T-cell (primary cell): ENCODE results near the gene PLEKHG1. TPM values are rescaled to one million over a fixed set of nuclear protein-coding genes. Genes with fewer than 3 reads are reported as not detected.

Source experiments
- ATAC-seq, 4 experiments: fragments of 200-7000 bp in 3 of 4; fragments of 150-1000 bp in 1 of 4; cut with Tn5 transposase; replicated peaks in 1 of 4; 1 replicate in 3 of 4; 2 replicates in 1 of 4; pipeline ENCODE4 v1.10.0; 2021; ENCODE audit warnings: moderate library complexity in 3 of 4, mild to moderate bottlenecking in 2 of 4, moderate number of reproducible peaks in 1 of 4
- CTCF ChIA-PET, 2 donors: fragments of 300-600 bp; sonication (Branson Sonifier 250); formaldehyde crosslinking; loops; one replicate each; lab custom pipeline; 2022; ENCODE audit warnings: antibody characterized with exemption in 2 of 2; lab: Charles Lee
- POLR2A ChIA-PET, 2 donors: fragments of 300-600 bp; sonication (Branson Sonifier 250); formaldehyde crosslinking; loops; one replicate each; lab custom pipeline; 2022; ENCODE audit warnings: antibody characterized with exemption in 2 of 2; lab: Charles Lee
- DNase-seq, 35 experiments: peaks; one replicate each; pipeline versions ENCODE4 v3.0.0 to v3.0.0-alpha.2; 2013 to 2023
- H3K27ac ChIP-seq: one replicate; pipeline ENCODE4 v1.5.1; 2013; ENCODE audit warnings: low read length
- H3K27me3 ChIP-seq, 2 experiments: replicated peaks in 1 of 2; 1 replicate in 1 of 2; 2 replicates in 1 of 2; pipeline versions ENCODE4 v1.6.1 to v1.7.0; 2013; ENCODE audit warnings: low read length in 1 of 2, mixed read lengths in 1 of 2; ENCODE audit not compliant: control insufficient read depth in 2 of 2, insufficient read depth in 2 of 2; ENCODE audit errors: extremely low read depth in 1 of 2
- H3K36me3 ChIP-seq, 2 donors: 1 replicate in 1 of 2; 2 replicates in 1 of 2; pipeline versions ENCODE4 v1.6.1 to v1.7.0; 2013; ENCODE audit warnings: low read length in 1 of 2; ENCODE audit not compliant: control insufficient read depth in 2 of 2, insufficient read depth in 1 of 2; ENCODE audit errors: extremely low read depth in 1 of 2
- H3K4me1 ChIP-seq, 2 experiments: 1 replicate in 1 of 2; 2 replicates in 1 of 2; pipeline versions ENCODE4 v1.6.1 to v1.7.0; 2013; ENCODE audit warnings: low read length in 2 of 2, mixed read lengths in 1 of 2; ENCODE audit not compliant: insufficient read depth in 2 of 2, control insufficient read depth in 1 of 2; ENCODE audit errors: extremely low read depth in 1 of 2
- H3K4me3 ChIP-seq, 2 donors: 1 replicate in 1 of 2; 2 replicates in 1 of 2; pipeline versions ENCODE4 v1.5.1 to v1.7.0; 2013; ENCODE audit warnings: mild to moderate bottlenecking in 2 of 2, low read length in 1 of 2, moderate library complexity in 1 of 2; ENCODE audit not compliant: control insufficient read depth in 1 of 2; ENCODE audit errors: extremely low read depth in 1 of 2
- H3K9me3 ChIP-seq: 2 replicates; pipeline ENCODE4 v1.7.0; 2013
- H3K27ac Mint-ChIP-seq, 2 donors: one replicate each; pipeline ENCODE4 v1.8.0; 2020 to 2021; ENCODE audit warnings: mild to moderate bottlenecking in 2 of 2, mixed read lengths in 2 of 2
- H3K27me3 Mint-ChIP-seq, 2 donors: one replicate each; pipeline ENCODE4 v1.8.0; 2021 to 2022; ENCODE audit warnings: mixed read lengths in 2 of 2
- H3K36me3 Mint-ChIP-seq: one replicate; pipeline ENCODE4 v1.8.0; 2021; ENCODE audit warnings: mixed read lengths
- H3K4me1 Mint-ChIP-seq, 3 donors: one replicate each; pipeline ENCODE4 v1.8.0; 2020 to 2022; ENCODE audit warnings: mixed read lengths in 3 of 3, mild to moderate bottlenecking in 1 of 3
- H3K4me3 Mint-ChIP-seq, 3 donors: one replicate each; pipeline ENCODE4 v1.8.0; 2020 to 2022; ENCODE audit warnings: mild to moderate bottlenecking in 3 of 3, mixed read lengths in 3 of 3, moderate library complexity in 3 of 3
- H3K9me3 Mint-ChIP-seq, 3 donors: one replicate each; pipeline ENCODE4 v1.8.0; 2020 to 2022; ENCODE audit warnings: mixed read lengths in 3 of 3
- WGBS: methylation state at CpG from one replicate; pipeline ENCODE4 v1.1.5; 2013; ENCODE audit warnings: missing lambda C conversion rate; ENCODE audit not compliant: insufficient coverage; 5-methylcytosine and 5-hydroxymethylcytosine counted together
- total RNA-seq, 35 experiments: library from RNA in 6 of 35; stranded (reverse) in 6 of 35; fragments of 120-200 nt in 1 of 35; gene quantifications; one replicate each; pipeline versions ENCODE4 v1.2.1 to v1.2.4 and lab custom pipeline; 2013 to 2026

PLEKHG1 gene
- total RNA-seq, 5 donors from 2014 or later (not counting 1 experiment from before 2014, with no cell fraction given): 2.5 to 18.4 (median 5.4) TPM

DNA sequence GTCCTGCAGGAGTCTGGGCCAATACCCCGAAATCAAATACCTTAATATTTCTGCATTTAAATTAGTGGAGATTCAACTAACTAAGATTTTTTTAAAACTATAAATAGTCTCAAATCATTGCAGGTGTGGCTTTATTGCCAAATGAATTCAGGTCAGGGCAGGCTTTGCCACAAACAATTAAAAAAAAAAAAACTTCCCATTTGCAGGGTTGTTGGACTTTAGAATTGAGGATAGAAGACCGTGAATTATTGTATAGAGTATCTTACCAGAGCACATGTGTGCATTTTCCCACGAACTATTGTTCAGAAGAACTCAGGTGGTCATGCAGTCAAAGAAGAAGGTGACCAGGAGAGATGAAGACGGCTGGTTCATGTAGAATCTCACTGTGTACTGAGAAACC is 6.6 kb upstream of the PLEKHG1 start:
- DNase-seq (no peak), ATAC-seq (no peak)
- H3K4me1 Mint-ChIP-seq: no peaks in the 10 kb centered on the region
- no peaks in the 10 kb centered on the region for H3K9me3 ChIP-seq
- H3K36me3 ChIP-seq: no peaks in the 10 kb centered on the region
- no peaks in the 10 kb centered on the region for H3K9me3 Mint-ChIP-seq
- peaks cover 9 to 16% of the 10 kb centered on the region in 2 donors for H3K27me3 Mint-ChIP-seq
- POLR2A ChIA-PET: no interaction called here
- H3K4me3 ChIP-seq: no peak overlapping the region
- CTCF ChIA-PET: no interaction called here
- no peak overlapping the region for H3K27ac Mint-ChIP-seq
- H3K4me3 Mint-ChIP-seq: no peak overlapping the region
- no peak overlapping the region for H3K27ac ChIP-seq
- 90% methylated on average over 2 of the region's 4 CpGs for WGBS
- H3K27me3 ChIP-seq: no peaks in the 10 kb centered on the region
- no peaks in the 10 kb centered on the region for H3K4me1 ChIP-seq
- H3K36me3 Mint-ChIP-seq: no peaks in the 10 kb centered on the region

GRCh38 chr6:150596439-150596838 is 3.2 kb upstream of the PLEKHG1 start:
- CTCF ChIA-PET: interaction anchor here in 1 of 2 donors (0.6 kb wide), 1 partner anchor 735 kb away, joined by 3 read pairs; no protein-coding TSS in a partner anchor
- POLR2A ChIA-PET: no interaction called here

DNA sequence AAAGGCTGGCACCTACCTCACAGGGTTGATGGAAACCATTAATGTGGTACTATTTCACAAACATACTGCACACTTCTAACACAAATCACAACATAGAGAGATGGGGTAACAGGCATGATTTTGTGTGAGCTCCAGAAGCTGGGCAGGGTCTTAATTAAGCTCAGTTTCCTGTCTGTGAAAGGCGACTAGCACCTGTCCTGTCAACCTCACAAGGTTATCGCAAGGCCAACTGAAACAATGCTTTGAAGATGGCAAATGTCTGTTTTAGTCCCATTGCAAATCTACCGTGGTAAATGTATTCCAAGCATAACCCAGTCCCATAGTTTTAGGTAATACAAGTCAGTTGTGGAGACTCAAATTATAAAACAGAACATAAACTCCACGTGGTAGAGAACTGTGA is 1.3 kb upstream of the PLEKHG1 start:
- H3K4me3 Mint-ChIP-seq: peak overlapping the region in 1 of 3 donors; percentile 78
- POLR2A ChIA-PET: no interaction called here

More at GRCh38 chr6:150596439-150596838, 3.2 kb upstream of the PLEKHG1 start:
- DNase-seq: no peak
- H3K9me3 ChIP-seq: no peaks in the 10 kb centered on the region
- H3K27me3 ChIP-seq: peaks cover 0 to 7% of the 10 kb centered on the region in 2 experiments
- Mint-ChIP-seq H3K4me1 (peaks cover 17 to 18% (median 17%) of the 10 kb centered on the region in 3 donors), H3K36me3 (no peaks in the 10 kb centered on the region), H3K9me3 (no peaks in the 10 kb centered on the region), H3K27me3 (peaks cover 17 to 24% of the 10 kb centered on the region in 2 donors), H3K4me3 (no peak overlapping the region), H3K27ac (no peak overlapping the region)
- no peak overlapping the region for H3K4me3 ChIP-seq
- 100% methylated on average over 4 of the region's 7 CpGs for WGBS
- H3K27ac ChIP-seq: no peak overlapping the region
- H3K4me1 ChIP-seq: peaks cover 0 to 16% of the 10 kb centered on the region in 2 experiments
- no peaks in the 10 kb centered on the region for H3K36me3 ChIP-seq
- ATAC-seq: no peak

DNA sequence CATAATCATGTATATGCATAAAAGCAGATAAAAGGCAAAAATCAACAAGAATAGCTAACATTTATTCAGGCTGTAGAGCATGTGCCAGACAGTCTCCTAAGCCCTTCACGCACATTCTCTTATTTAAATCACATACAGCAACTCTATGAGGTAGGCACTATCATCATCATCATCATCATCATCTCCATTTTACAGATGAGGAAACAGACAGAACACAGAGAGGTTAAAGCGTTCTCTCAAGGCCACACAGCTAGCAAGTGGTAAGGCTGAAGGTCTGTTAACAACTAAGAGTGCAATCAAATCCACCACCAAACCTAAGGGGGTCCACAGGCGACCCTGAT is 857 bp upstream of the PLEKHG1 start:
- Mint-ChIP-seq H3K9me3 (no peaks in the 10 kb centered on the region), H3K4me3 (peak overlapping the region; percentile 76 to 81 (median 78)), H3K27me3 (peaks cover 27 to 29% of the 10 kb centered on the region in 2 donors), H3K27ac (peak overlapping the region in 1 of 2 donors; percentile 16), H3K36me3 (no peaks in the 10 kb centered on the region), H3K4me1 (peaks cover 17 to 25% (median 20%) of the 10 kb centered on the region in 3 donors)
- peak overlapping the region; percentile 59 for H3K27ac ChIP-seq
- peaks cover 0 to 11% of the 10 kb centered on the region in 2 experiments for H3K27me3 ChIP-seq
- WGBS: 20% methylated on average over 1 of the region's 3 CpGs
- H3K9me3 ChIP-seq: no peaks in the 10 kb centered on the region
- POLR2A ChIA-PET: interaction anchor here in 1 of 2 donors (0.7 to 1.0 kb wide), 2 partner anchors 35 to 52 kb away, joined by 4 to 6 read pairs; no protein-coding TSS in a partner anchor
- DNase-seq: no peak
- ATAC-seq: no peak
- CTCF ChIA-PET: interaction anchor here in 1 of 2 donors (0.6 kb wide), 2 partner anchors 520 to 798 kb away, joined by 3 read pairs; no protein-coding TSS in a partner anchor
- peak overlapping the region in 1 of 2 donors; percentile 44 for H3K4me3 ChIP-seq
- H3K36me3 ChIP-seq: no peaks in the 10 kb centered on the region
- peaks cover 0 to 16% of the 10 kb centered on the region in 2 experiments for H3K4me1 ChIP-seq

More for the DNA sequence above, 1.3 kb upstream of the PLEKHG1 start:
- ATAC-seq (no peak), DNase-seq (no peak)
- CTCF ChIA-PET: interaction anchor here in 1 of 2 donors (0.6 kb wide), 1 partner anchor 798 kb away, joined by 3 read pairs; no protein-coding TSS in a partner anchor
- no peaks in the 10 kb centered on the region for H3K36me3 ChIP-seq
- Mint-ChIP-seq H3K4me1 (peaks cover 17 to 25% (median 20%) of the 10 kb centered on the region in 3 donors), H3K36me3 (no peaks in the 10 kb centered on the region), H3K27ac (peak overlapping the region in 1 of 2 donors; percentile 16), H3K9me3 (no peaks in the 10 kb centered on the region), H3K27me3 (peaks cover 27 to 29% of the 10 kb centered on the region in 2 donors)
- H3K4me3 ChIP-seq: no peak overlapping the region
- H3K27ac ChIP-seq: no peak overlapping the region
- no peaks in the 10 kb centered on the region for H3K9me3 ChIP-seq
- peaks cover 0 to 16% of the 10 kb centered on the region in 2 experiments for H3K4me1 ChIP-seq
- 75% methylated on average over 2 of the region's 4 CpGs for WGBS
- peaks cover 0 to 11% of the 10 kb centered on the region in 2 experiments for H3K27me3 ChIP-seq

DNA sequence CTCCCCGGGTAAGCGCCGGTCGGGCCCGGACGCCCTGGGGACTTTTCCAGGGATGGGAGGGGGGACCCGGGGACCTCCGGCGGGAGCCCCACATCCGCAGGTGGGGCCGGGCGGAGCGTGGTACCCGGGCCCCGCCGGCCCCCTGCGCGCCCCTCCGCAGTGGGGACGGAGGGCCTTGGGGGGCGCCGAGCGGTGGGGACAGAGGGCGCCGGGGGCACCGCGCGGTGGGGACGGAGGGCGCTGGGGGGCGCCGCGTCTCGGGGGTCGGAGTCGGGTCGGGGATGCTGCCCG is 270 bp downstream of the PLEKHG1 start:
- CTCF ChIA-PET: interaction anchor here (0.8 to 1.9 kb wide), 3 partner anchors 10 to 185 kb away, joined by 3 to 10 read pairs (median 3); no protein-coding TSS in a partner anchor
- Mint-ChIP-seq H3K9me3 (no peaks in the 10 kb centered on the region), H3K36me3 (no peaks in the 10 kb centered on the region), H3K4me1 (peaks cover 17 to 25% (median 20%) of the 10 kb centered on the region in 3 donors), H3K27ac (no peak overlapping the region), H3K27me3 (peaks cover 27 to 31% of the 10 kb centered on the region in 2 donors), H3K4me3 (peak overlapping the region in 1 of 3 donors; percentile 78)
- Histone ChIP-seq H3K4me1 (peaks cover 0 to 16% of the 10 kb centered on the region in 2 experiments), H3K27me3 (peaks cover 0 to 11% of the 10 kb centered on the region in 2 experiments), H3K27ac (no peak overlapping the region), H3K4me3 (peak overlapping the region; percentile 62 to 70), H3K9me3 (no peaks in the 10 kb centered on the region), H3K36me3 (no peaks in the 10 kb centered on the region)
- ATAC-seq: no peak
- under 1% methylated on average over 38 of the region's 38 CpGs for WGBS
- POLR2A ChIA-PET: interaction anchor here in 1 of 2 donors (0.7 to 1.0 kb wide), 2 partner anchors 51 to 75 kb away, joined by 4 to 8 read pairs; no protein-coding TSS in a partner anchor
- DNase-seq: peak in 1 of 35 experiments; percentile 2

DNA sequence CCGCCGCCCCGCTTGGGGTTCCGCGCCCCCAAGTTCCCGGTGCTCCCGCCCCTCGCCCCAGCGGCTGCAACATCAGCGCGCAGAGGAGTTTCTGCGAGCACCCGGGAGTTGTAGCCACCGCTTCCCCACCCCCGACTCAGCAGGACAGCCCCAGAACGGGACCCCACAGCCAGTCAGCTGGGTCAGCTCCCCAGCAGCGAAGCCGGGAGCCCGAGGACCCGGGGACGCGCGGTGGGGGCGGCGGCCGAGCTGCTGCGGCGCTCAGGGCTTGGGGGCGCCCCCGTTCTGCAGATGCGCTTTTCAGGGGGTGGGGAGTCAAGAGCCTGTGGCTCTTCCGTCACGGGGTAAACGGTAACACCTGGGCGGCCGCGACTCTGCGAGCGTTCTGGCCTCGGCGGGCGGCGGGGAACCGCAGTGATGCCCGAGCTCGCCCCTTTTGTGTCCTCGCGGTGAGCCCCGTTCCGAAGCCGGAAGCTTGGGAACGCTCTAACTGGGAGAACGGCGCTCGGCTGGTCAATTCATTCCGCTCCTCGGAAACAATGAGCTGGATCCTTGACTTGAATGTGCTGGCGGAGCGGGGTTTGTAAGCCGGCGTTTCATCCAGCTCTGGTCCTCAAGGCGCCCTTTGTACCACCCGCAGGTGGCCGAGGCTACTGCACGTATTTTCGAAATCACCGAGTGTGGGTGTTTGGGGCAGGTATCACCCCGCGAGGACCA is 774 bp downstream of the PLEKHG1 start:
- H3K4me3 ChIP-seq: peak overlapping the region; percentile 62 to 70
- peak; percentile 13 to 73 (median 44) for DNase-seq
- ATAC-seq: peak; percentile 57 to 77 (median 64)
- peaks cover 0 to 16% of the 10 kb centered on the region in 2 experiments for H3K4me1 ChIP-seq
- H3K36me3 ChIP-seq: no peaks in the 10 kb centered on the region
- Mint-ChIP-seq H3K4me1 (peaks cover 17 to 25% (median 20%) of the 10 kb centered on the region in 3 donors), H3K27ac (peak overlapping the region; percentile 69 to 85), H3K4me3 (peak overlapping the region; percentile 89 to 91 (median 90)), H3K27me3 (peaks cover 27 to 31% of the 10 kb centered on the region in 2 donors), H3K9me3 (no peaks in the 10 kb centered on the region), H3K36me3 (no peaks in the 10 kb centered on the region)
- peaks cover 0 to 11% of the 10 kb centered on the region in 2 experiments for H3K27me3 ChIP-seq
- POLR2A ChIA-PET: no interaction called here
- H3K9me3 ChIP-seq: no peaks in the 10 kb centered on the region
- H3K27ac ChIP-seq: peak overlapping the region; percentile 50
- CTCF ChIA-PET: interaction anchor here (0.8 to 1.9 kb wide), 4 partner anchors 9 to 221 kb away, joined by 3 to 10 read pairs (median 3); no protein-coding TSS in a partner anchor
- WGBS: under 1% methylated on average over 69 of the region's 69 CpGs
